BJ (cell line): ENCODE measurements around the gene DIS3L2. TPM values are rescaled to one million over a fixed set of nuclear protein-coding genes. Genes with fewer than 3 reads are reported as not detected.
"Not testable (repeated sequence)": the region's sequence is repeated elsewhere in the genome, so short reads cannot be mapped to it uniquely, and the experiment has no call there.

Experiments used
- CTCF ChIA-PET: fragments of 350-600 bp; formaldehyde crosslinking; extraction: SDS; loops from one replicate; lab custom pipeline; 2021; ENCODE audit warnings: antibody characterized with exemption, inconsistent platforms; lab: Yijun Ruan, JAX
- POLR2A ChIA-PET: fragments of 300-600 bp; sonication (Branson Sonifier 250); formaldehyde crosslinking; extraction: SDS; loops from one replicate; lab custom pipeline; 2021; ENCODE audit warnings: antibody characterized with exemption; lab: Charles Lee
- DNase-seq: peaks from one replicate; pipeline ENCODE4 v3.0.0-alpha.2; 2011; ENCODE audit warnings: low read depth
- H3K27me3 ChIP-seq: 2 replicates; pipeline ENCODE4 v1.6.0; 2011; ENCODE audit warnings: low read length; ENCODE audit not compliant: control insufficient read depth, insufficient read depth
- H3K36me3 ChIP-seq: 2 replicates; pipeline ENCODE4 v1.5.1; 2011; ENCODE audit warnings: low read length; ENCODE audit not compliant: control insufficient read depth, insufficient read depth
- H3K4me3 ChIP-seq: 2 replicates; pipeline ENCODE4 v1.5.1; 2011; ENCODE audit warnings: low read depth, mild to moderate bottlenecking, control low read depth, low read length
- CTCF ChIP-seq: IDR thresholded peaks from 2 replicates; pipeline ENCODE4 v1.5.1; 2011; ENCODE audit warnings: low read depth, mild to moderate bottlenecking, control low read depth, inconsistent platforms, low read length, moderate library complexity; ENCODE audit not compliant: insufficient read depth
- polyA plus RNA-seq: library from polyadenylated mRNA; depleted of rRNA; stranded (reverse); fragments of >200 nt; gene quantifications from 2 replicates; pipeline ENCODE4 v1.2.3, GENCODE V29; 2011

Gene DIS3L2
- polyA plus RNA-seq, 1 experiment = 12.4 TPM

- no peaks in the 10 kb centered on the region for H3K27me3 ChIP-seq
- no peak overlapping the region for H3K4me3 ChIP-seq
- CTCF ChIA-PET = interaction anchor here (1.0 to 11.7 kb wide), 3 partner anchors 9 to 423 kb away, joined by 3 to 186 read pairs (median 6); partner anchors contain the start of gene NPPC
- no peak for TF ChIP-seq CTCF
- DNase-seq = no peak
- POLR2A ChIA-PET = no interaction called here
- 0 out of 2 replicates have a peak, but pooled peaks cover 1% of the 10 kb centered on the region for H3K36me3 ChIP-seq
Observed at GRCh38 chr2:232323328-232323650, 361.8 kb downstream of the DIS3L2 start.

- POLR2A ChIA-PET, H3K4me3 ChIP-seq, H3K27me3 ChIP-seq, DNase-seq, H3K36me3 ChIP-seq: not testable (repeated sequence)
- CTCF ChIA-PET = interaction anchor here (1.4 to 11.7 kb wide), 3 partner anchors 115 to 423 kb away, joined by 5 to 186 read pairs (median 6); partner anchors contain the start of gene NPPC
Observed at GRCh38 chr2:232323967-232324366, 362.5 kb downstream of the DIS3L2 start.

- no peak overlapping the region for H3K4me3 ChIP-seq
- ChIA-PET POLR2A (no interaction called here), CTCF (interaction anchor here (0.8 to 11.7 kb wide), 6 partner anchors 11 to 424 kb away, joined by 3 to 186 read pairs (median 6); partner anchors contain the start of gene NPPC)
- no peak for DNase-seq
- H3K27me3 ChIP-seq = no peaks in the 10 kb centered on the region
- no peak for TF ChIP-seq CTCF
- no peaks in the 10 kb centered on the region for H3K36me3 ChIP-seq
Observed at GRCh38 chr2:232324778-232325177, 363.3 kb downstream of the DIS3L2 start.

- Histone ChIP-seq H3K4me3 (no peak overlapping the region), H3K27me3 (no peaks in the 10 kb centered on the region), H3K36me3 (no peaks in the 10 kb centered on the region)
- no peak for DNase-seq
- ChIA-PET POLR2A (no interaction called here), CTCF (interaction anchor here (0.7 to 11.7 kb wide), 30 partner anchors 8 to 427 kb away, joined by 3 to 186 read pairs (median 5); partner anchors contain the start of gene NPPC)
- peak; percentile 53 for TF ChIP-seq CTCF
Observed at GRCh38 chr2:232325324-232326273, 364.1 kb downstream of the DIS3L2 start.

- TF ChIP-seq CTCF = peak; percentile 37; the same call in 1 of the 2 replicates
- H3K36me3 ChIP-seq, H3K4me3 ChIP-seq, DNase-seq, POLR2A ChIA-PET, H3K27me3 ChIP-seq: not testable (repeated sequence)
- CTCF ChIA-PET = interaction anchor here (0.7 to 11.7 kb wide), 25 partner anchors 9 to 428 kb away, joined by 3 to 186 read pairs (median 5); partner anchors contain the start of gene NPPC
Observed at GRCh38 chr2:232326274-232327104, 365.0 kb downstream of the DIS3L2 start.
